IMR-90 (cell line): ENCODE data around the gene SLC6A6. TPM values are rescaled to one million over a fixed set of nuclear protein-coding genes. Genes with fewer than 3 reads are reported as not detected.
A peak's percentile ranks its signal among the peaks of the same experiment; 100 is the strongest.

Experiments used
- ATAC-seq: fragments of 200-7000 bp; cut with Tn5 transposase; 2 replicates; pipeline ENCODE4 v1.9.1; 2020; ENCODE audit warnings: low read depth, mild to moderate bottlenecking, moderate library complexity
- BruUV-seq: library from RNA; stranded (reverse); fragments of 400-500 nt; replicated peaks from 2 replicates; lab custom pipeline; 2021; lab: Mats Ljungman, UMichigan
- CTCF ChIA-PET: fragments of 300-600 bp; formaldehyde crosslinking; extraction: SDS; loops from one replicate; lab custom pipeline; 2021; ENCODE audit warnings: antibody characterized with exemption; lab: Yijun Ruan, JAX
- POLR2A ChIA-PET: fragments of 300-600 bp; sonication (Branson Sonifier 250); formaldehyde crosslinking; loops from one replicate; lab custom pipeline; 2022; ENCODE audit warnings: antibody characterized with exemption; ENCODE audit not compliant: unreplicated experiment; lab: Charles Lee
- DNase-seq: peaks from one replicate; pipeline ENCODE4 v3.0.0; 2013
- H2AFZ ChIP-seq: replicated peaks from 2 replicates; pipeline ENCODE3; 2013; ENCODE audit warnings: low read length, mild to moderate bottlenecking; ENCODE audit not compliant: poor library complexity
- H2AK5ac ChIP-seq: 2 replicates; pipeline ENCODE4 v1.6.1; 2013; ENCODE audit warnings: low read depth, low read length, inconsistent platforms
- H2AK9ac ChIP-seq: replicated peaks from 2 replicates; pipeline ENCODE3; 2013; ENCODE audit warnings: mild to moderate bottlenecking, low read depth, low read length, moderate library complexity; ENCODE audit not compliant: poor library complexity
- H2BK120ac ChIP-seq: 2 replicates; pipeline ENCODE4 v1.6.1; 2013; ENCODE audit warnings: low read depth, low read length, inconsistent platforms
- H2BK15ac ChIP-seq: 3 replicates; pipeline ENCODE4 v1.6.1; 2013; ENCODE audit warnings: low read depth, low read length, inconsistent platforms
- H2BK20ac ChIP-seq: 2 replicates; pipeline ENCODE4 v1.6.1; 2013; ENCODE audit warnings: low read depth, mild to moderate bottlenecking, inconsistent platforms, low read length, moderate library complexity
- H2BK5ac ChIP-seq: 2 replicates; pipeline ENCODE4 v1.6.1; 2013; ENCODE audit warnings: mild to moderate bottlenecking, low read depth, low read length, inconsistent platforms; ENCODE audit not compliant: poor library complexity, severe bottlenecking
- H3K14ac ChIP-seq: replicated peaks from 2 replicates; pipeline ENCODE4 v1.6.1; 2013; ENCODE audit warnings: low read depth, low read length, inconsistent platforms
- H3K18ac ChIP-seq: 2 replicates; pipeline ENCODE4 v1.6.1; 2013; ENCODE audit warnings: low read depth, low read length, control low read depth
- H3K23ac ChIP-seq: 2 replicates; pipeline ENCODE4 v1.6.1; 2013; ENCODE audit warnings: low read depth, low read length, inconsistent platforms
- H3K27ac ChIP-seq: 2 replicates; pipeline ENCODE4 v1.5.1; 2013; ENCODE audit warnings: mild to moderate bottlenecking, control low read depth, low read length; ENCODE audit not compliant: insufficient read depth
- H3K27me3 ChIP-seq: 2 replicates; pipeline ENCODE4 v1.6.1; 2013; ENCODE audit warnings: low read length; ENCODE audit not compliant: control insufficient read depth, insufficient read depth
- H3K36me3 ChIP-seq: 2 replicates; pipeline ENCODE4 v1.6.1; 2013; ENCODE audit warnings: low read length, mixed read lengths; ENCODE audit not compliant: control insufficient read depth, insufficient read depth
- H3K4ac ChIP-seq: 2 replicates; pipeline ENCODE4 v1.6.1; 2013; ENCODE audit warnings: low read depth, low read length, inconsistent platforms
- H3K4me1 ChIP-seq: 2 replicates; pipeline ENCODE4 v1.6.1; 2013; ENCODE audit warnings: low read length, mixed read lengths; ENCODE audit not compliant: control insufficient read depth, insufficient read depth
- H3K4me2 ChIP-seq: 2 replicates; pipeline ENCODE4 v1.6.1; 2013; ENCODE audit warnings: low read depth, mild to moderate bottlenecking, control low read depth, low read length, moderate library complexity
- H3K4me3 ChIP-seq: 2 replicates; pipeline ENCODE4 v1.5.1; 2013; ENCODE audit warnings: low read depth, mild to moderate bottlenecking, control low read depth, low read length, moderate library complexity; ENCODE audit not compliant: insufficient read depth
- H3K56ac ChIP-seq: 2 replicates; pipeline ENCODE4 v1.6.1; 2013; ENCODE audit warnings: low read length, inconsistent platforms; ENCODE audit not compliant: insufficient read depth; ENCODE audit errors: extremely low read depth
- H3K79me1 ChIP-seq, 2 experiments: 2 replicates each; pipeline ENCODE4 v1.6.1; 2013; ENCODE audit warnings: low read length in 2 of 2, inconsistent platforms in 1 of 2, low read depth in 1 of 2
- H3K9ac ChIP-seq: 2 replicates; pipeline ENCODE4 v1.6.1; 2013; ENCODE audit warnings: low read depth, low read length, control low read depth
- H3K9me1 ChIP-seq: 2 replicates; pipeline ENCODE4 v1.6.1; 2013; ENCODE audit warnings: low read length, inconsistent platforms; ENCODE audit not compliant: insufficient read depth
- H3K9me3 ChIP-seq: 2 replicates; pipeline ENCODE4 v1.6.1; 2013; ENCODE audit warnings: low read length; ENCODE audit not compliant: control insufficient read depth, insufficient read depth
- H4K20me1 ChIP-seq: 2 replicates; pipeline ENCODE4 v1.6.1; 2013; ENCODE audit warnings: low read length, inconsistent platforms; ENCODE audit not compliant: insufficient read depth
- H4K5ac ChIP-seq: 2 replicates; pipeline ENCODE4 v1.6.1; 2013; ENCODE audit warnings: mild to moderate bottlenecking, low read depth, low read length, control low read depth
- H4K8ac ChIP-seq, 2 experiments: 2 replicates each; pipeline ENCODE4 v1.6.1; 2013; ENCODE audit warnings: low read depth in 2 of 2, low read length in 2 of 2, control low read depth in 1 of 2, inconsistent platforms in 1 of 2
- H4K91ac ChIP-seq: 2 replicates; pipeline ENCODE4 v1.6.1; 2013; ENCODE audit warnings: low read depth, low read length, inconsistent platforms; ENCODE audit not compliant: insufficient read depth
- BHLHE40 ChIP-seq: fragments of 150-350 bp; IDR thresholded peaks from 2 replicates; pipeline ENCODE4 v1.6.1; 2016; ENCODE audit warnings: mild to moderate bottlenecking, low read depth, low read length
- POLR2A ChIP-seq: IDR thresholded peaks from 2 replicates; pipeline ENCODE4 v1.6.1; 2012; ENCODE audit warnings: mild to moderate bottlenecking, low read depth, low read length
- WGBS, 2 experiments: methylation state at CpG; one replicate each; pipeline versions ENCODE4 v1.1.5 to v1.1.7; 2013; ENCODE audit warnings: missing lambda C conversion rate in 2 of 2; ENCODE audit not compliant: insufficient read length in 1 of 2; ENCODE audit errors: extremely low coverage in 2 of 2; 5-methylcytosine and 5-hydroxymethylcytosine counted together
- dilution Hi-C: fragments of 300-500 bp; cut with HindIII; formaldehyde crosslinking; loops from one replicate; pipeline ENCODE4 v1.14.3; 2018; ENCODE audit warnings: low sequenced_read_pairs; ENCODE audit not compliant: unreplicated experiment
- in situ Hi-C: fragments of 300-500 bp; cut with MboI; formaldehyde crosslinking; loops from 3 replicates; pipeline ENCODE4 v1.14.3; 2019; ENCODE audit warnings: low sequenced_read_pairs, inconsistent platforms, mixed read lengths
- intact Hi-C: fragments of 100-400 bp; cut with micrococcal nuclease; formaldehyde crosslinking; loops from 2 replicates; pipeline ENCODE4 v1.10.0; 2022
- polyA plus RNA-seq, 3 experiments: library from polyadenylated mRNA; depleted of rRNA; stranded (reverse); fragments of >200 nt; gene quantifications; 2 replicates each; pipeline ENCODE4 v1.2.3, GENCODE V29; 2012; ENCODE audit warnings: low replicate concordance in 1 of 3
- total RNA-seq: library from RNA; depleted of rRNA; stranded (reverse); fragments of >200 nt; gene quantifications from 2 replicates; pipeline ENCODE4 v1.2.3, GENCODE V29; 2012

Gene SLC6A6
- total and polyA plus RNA-seq, 2 of the 4 experiments (the other 2 are of a cell fraction): 29.9 to 39.4 TPM

GRCh38 chr3:14378415-14378814 lies 24.0 kb upstream of the SLC6A6 start:
- TF ChIP-seq BHLHE40 (no peak), POLR2A (no peak)
- Histone ChIP-seq H2BK15ac (no peak overlapping the region), H2AFZ (peak overlapping the region; percentile 27), H3K9me3 (no peaks in the 10 kb centered on the region), H3K9me1 (no peaks in the 10 kb centered on the region), H4K20me1 (no peaks in the 10 kb centered on the region), H3K4me3 (no peak overlapping the region), H3K4me2 (no peak overlapping the region), H3K36me3 (no peaks in the 10 kb centered on the region), H4K5ac (no peak overlapping the region), H4K91ac (no peak overlapping the region), H2BK20ac (no peak overlapping the region), H3K14ac (no peak overlapping the region), H2AK9ac (no peak overlapping the region), H3K4ac (no peak overlapping the region), H3K27ac (no peak overlapping the region), H2AK5ac (no peak overlapping the region), H3K9ac (no peak overlapping the region), H3K79me1 (no peaks in the 10 kb centered on the region), H3K18ac (no peak overlapping the region), H3K4me1 (no peaks in the 10 kb centered on the region), H3K56ac (no peak overlapping the region; the same call in 1 of the 2 replicates), H2BK120ac (no peak overlapping the region), H4K8ac (no peak overlapping the region), H3K27me3 (peaks cover 12% of the 10 kb centered on the region; the same call in 1 of the 2 replicates), H2BK5ac (no peak overlapping the region), H3K23ac (no peak overlapping the region)
- in situ Hi-C loops: no loop called here
- CTCF ChIA-PET: interaction anchor here (0.6 kb wide), 1 partner anchor 10 kb away, joined by 3 read pairs; no protein-coding TSS in a partner anchor
- BruUV-seq: no TSS peak
- POLR2A ChIA-PET: no interaction called here
- no CpG with 5 or more reads among the region's 4 CpGs for WGBS, 2 experiments
- ATAC-seq (no peak), DNase-seq (no peak)
- intact Hi-C loops: no loop called here
- dilution Hi-C loops: no loop called here
